Activated T-cell treated with anti-CD3 and anti-CD28 coated beads for 48 hours (primary cell): Measurements from ENCODE around the gene ITGB5.
"Not testable (repeated sequence)": the region's sequence is repeated elsewhere in the genome, so short reads cannot be mapped to it uniquely, and the experiment has no call there.

ENCODE experiments used
- DNase-seq: peaks from one replicate; pipeline ENCODE4 v3.0.0-alpha.2; 2020; ENCODE audit warnings: low read depth

The ITGB5 gene

DNA sequence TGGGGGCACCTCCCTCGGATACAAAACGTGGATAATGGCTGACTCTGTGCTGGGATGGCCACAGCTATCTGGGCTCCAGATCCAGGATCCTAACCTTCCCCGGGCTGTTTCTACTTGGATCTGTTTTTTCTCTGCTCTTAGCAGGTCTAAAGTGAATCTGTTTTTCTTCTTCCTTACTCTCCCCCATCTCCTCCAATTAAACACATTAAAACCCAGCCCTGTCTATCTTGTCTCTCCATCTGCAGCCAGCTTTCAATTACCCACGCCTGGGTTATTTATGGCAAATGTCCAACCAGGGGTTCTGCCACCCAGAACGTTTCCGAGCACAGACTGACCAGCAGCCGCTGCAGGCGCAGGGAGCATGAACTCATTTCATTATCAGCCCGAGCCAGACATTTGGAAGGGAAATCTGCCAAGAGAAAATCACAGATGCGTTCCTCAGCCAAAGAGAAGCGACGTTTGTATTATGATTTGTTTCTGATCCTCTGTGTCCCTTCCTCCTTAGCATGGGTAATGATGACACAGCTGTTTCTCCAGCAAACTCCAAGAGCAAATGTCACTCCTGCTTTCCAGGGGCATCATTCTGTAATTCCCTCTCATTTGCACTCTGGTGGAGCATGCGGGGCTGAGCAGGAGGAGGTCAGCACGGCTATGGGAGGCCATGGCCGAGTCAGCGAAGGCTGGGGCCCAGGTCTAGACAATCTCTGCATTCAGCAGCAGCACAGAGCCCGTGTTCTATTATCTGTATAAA is 114.9 kb downstream of the ITGB5 start:
- no peak for DNase-seq

DNA sequence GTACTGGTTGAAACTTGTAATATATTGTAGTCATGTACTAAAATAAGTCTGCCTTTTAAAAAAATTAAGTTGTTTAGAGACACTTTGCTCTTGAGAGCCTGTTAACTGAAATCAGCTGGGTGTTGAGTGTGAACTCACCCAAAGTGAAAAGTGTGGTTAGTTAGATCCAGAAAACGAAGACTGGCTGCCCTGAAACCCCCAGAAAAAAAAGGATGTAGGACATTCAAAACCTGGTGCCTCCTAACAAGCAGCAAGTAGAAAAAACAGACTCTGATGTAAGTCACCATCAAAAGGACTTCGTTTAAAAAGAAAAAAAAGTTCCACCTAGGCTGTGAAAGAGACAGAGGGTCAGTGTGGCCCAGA is 116.1 kb downstream of the ITGB5 start:
- no peak for DNase-seq

DNA sequence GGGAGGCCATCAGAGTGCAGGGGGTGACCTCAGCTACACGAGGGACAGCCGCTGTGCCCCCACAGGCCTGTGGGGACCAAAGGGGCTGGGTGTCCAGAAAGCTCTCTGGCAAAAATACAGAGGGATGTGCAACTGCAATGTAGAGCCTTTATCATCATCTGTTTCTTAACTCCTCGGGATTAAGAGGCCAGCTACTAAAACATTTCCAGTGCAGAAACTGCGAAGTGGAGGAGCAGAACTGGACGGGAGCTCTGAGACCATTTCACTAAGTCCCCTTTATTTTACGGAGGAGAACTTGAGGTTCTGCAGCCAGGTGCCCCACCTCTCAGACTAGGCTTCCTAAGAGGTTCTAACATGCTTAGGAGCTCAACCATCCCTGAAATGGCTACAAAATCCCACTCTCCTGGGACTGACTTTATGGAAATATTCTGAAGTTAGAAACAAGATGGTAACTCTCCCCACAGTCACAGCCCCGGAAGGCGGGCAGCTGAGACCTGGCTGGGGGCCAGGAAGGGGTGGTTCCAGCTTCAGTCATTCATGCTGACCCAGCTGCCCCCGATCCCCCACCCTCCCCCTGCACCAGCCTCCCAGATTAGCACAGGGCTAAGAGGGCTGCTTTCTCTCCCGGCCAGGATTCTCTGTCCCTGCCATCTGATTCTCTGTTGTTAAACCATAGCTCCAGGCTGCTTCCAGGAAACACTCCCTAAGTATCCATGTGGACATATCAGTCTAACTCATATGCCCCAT is 116.7 kb downstream of the ITGB5 start:
- DNase-seq: no peak

DNA sequence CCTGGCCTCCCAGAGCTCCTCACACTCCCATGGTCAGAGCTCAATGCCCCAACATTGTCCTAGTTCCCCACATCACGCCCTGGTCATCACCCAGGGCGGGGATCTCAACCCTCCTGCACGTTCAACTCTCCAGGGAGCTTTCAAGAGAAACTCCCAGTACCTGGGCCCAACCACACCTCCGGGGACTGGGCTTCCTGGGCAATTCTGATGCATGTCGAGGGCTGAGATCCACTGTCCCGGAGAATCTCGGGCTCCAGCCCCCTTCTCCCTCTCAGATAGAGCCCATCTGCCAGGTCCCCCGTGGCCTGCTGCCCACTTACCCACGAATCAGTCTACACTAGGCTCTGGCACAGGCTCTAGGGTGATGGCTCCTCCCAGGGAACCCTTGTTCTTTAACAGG is 117.7 kb downstream of the ITGB5 start:
- no peak for DNase-seq

DNA sequence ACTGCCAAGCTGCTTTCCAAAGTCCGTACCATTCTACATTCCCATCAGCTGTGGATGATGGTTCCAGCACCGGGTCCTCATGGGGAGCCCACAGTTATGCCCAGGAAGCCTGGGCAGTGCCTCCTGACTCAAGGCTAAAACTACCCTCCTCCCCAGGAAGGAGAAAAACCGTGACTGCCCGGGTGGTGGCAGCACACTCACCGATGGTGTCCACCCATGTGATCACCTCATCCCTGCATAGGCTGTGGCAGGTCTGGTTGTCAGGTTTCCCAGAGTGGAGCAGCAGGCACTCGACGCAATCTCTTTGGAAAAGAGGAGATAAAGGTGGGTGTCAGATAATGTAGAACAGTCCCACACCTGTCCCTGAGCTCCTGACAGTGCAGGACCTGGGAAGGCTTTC is 118.4 kb downstream of the ITGB5 start:
- DNase-seq: peak; percentile 13

DNA sequence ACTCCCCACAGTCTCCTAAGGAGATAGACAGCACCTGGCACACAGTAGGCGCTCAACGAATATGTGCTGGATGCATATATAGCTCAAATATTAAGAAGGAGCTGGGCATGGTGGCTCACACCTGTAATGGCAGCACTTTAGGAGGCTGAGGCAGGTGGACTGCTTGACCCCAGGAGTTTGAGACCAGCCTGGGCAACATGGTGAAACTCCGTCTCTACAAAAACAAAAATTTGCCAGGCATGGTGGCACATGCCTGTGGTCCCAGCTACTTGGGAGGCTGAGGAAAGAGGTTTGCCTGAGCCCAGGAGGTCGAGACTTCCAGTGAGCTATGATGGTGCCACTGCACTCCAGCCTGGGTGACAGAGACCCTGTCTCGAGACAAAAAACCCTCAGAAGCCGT is 119.5 kb downstream of the ITGB5 start:
- no peak for DNase-seq

DNA sequence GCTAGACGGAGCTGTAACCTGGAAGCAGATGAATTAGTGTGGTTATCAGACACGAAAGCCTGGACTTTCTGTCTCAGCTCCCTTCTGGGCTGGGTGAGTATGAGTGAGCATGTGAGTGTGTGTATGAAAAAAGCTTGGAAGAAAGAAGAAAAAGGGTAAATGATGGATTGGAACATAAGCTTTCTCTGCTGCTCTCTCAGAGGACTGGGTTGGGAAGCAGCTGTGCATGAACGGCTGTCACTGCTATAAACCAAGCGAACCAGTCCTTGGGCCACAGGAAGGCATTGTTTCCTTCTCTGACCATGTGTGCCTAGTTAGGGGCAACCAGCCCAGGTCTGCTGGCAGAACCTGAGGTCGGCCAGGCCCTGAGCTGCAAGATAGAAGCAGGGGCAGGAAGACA is 119.9 kb downstream of the ITGB5 start:
- no peak for DNase-seq

DNA sequence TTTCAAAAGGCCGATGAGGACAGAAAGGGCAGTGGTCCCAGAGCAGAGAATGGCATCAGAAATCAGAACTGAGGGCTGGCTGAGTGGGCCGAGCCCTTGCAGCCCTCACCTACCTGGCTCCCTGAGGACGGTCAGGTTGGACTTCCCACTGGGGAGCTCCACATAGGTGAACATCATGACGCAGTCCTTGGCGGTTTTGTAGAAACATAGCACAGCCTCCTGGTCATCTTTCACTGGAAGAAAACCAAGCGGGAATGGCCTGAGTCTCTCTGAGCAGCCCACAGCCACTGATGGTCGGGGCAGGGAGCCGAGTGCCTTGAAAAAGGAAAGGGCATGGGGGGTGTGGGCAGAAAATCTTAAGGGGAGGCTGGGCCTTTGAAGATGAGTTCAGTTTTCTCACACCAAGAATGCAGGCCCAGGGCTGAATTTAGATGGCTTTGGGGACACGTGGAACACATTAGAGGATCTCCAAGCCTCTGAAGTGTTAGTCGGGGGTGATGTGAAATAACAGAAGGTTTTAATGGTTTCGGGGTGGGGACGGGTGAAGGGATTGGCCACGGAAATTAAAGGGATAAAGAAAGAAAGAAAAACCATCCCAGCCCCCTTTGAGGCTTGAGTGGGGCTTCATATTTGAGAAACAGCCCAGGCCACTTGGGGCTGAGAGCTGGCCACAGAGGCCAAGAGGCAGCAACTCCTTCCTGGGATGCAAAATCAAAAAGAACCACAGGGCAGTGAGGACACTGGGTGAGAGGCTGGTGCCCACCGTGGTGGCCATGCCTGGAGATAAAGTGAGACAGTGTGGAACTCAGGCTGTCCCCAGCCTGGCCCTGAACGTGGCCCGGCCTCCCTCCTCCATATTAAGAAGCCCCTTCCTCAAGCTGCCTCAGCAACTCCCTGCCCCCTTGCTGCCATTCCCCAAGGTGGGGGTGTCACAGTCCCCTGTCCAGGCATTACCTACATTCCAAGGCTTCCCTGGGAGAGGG is 120.8 kb downstream of the ITGB5 start:
- DNase-seq: no peak

DNA sequence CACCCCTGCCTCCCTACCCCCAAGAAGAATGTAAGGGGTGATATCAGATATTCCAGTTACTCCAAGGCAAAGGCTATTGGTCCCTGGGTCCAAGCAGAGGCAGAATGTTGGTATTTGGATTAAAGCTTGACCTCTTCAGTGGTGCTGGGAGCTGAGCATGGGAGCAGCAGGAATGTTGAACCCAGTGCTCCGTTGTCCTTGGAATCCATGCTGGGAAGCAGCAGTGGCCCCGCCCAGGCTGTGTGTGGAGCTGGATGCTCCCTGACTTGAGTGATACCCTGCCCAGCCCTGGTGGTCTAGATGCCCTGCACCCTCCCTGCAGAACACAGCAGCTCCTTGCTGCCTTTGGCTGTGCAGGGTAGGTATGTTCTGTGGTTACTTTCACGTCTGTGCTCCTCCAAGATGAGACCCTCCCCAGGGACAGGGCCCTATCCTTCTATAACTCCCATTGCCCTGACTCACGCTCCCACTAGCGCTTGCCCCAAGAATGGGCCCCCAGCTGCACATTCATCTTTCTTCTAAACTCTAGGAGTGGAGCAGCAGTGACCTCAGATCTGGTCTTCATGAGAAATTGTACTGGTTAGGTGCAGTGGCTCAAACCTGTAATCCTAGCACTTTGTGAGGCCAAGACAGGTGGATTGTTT is 121.8 kb downstream of the ITGB5 start:
- no peak for DNase-seq

DNA sequence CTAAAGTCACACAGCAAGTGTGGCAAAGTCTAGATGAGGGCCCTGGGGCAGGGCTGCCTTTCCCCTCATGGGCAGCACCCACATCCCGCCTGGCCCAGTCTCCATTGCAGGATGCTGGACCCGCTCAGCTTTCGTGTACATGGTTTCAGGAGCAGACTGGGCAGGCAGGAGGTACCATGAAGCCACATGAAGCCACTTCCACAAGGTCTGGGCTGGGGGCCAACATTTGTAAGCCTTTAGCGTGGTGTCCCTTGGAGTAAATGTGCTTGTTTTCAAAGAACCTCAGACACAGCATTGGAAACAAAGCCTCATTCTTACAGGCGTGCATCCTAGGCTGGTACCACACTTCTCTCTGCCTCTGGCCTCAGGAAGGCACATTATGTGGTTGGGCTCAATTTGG is 122.4 kb downstream of the ITGB5 start:
- DNase-seq: no peak

DNA sequence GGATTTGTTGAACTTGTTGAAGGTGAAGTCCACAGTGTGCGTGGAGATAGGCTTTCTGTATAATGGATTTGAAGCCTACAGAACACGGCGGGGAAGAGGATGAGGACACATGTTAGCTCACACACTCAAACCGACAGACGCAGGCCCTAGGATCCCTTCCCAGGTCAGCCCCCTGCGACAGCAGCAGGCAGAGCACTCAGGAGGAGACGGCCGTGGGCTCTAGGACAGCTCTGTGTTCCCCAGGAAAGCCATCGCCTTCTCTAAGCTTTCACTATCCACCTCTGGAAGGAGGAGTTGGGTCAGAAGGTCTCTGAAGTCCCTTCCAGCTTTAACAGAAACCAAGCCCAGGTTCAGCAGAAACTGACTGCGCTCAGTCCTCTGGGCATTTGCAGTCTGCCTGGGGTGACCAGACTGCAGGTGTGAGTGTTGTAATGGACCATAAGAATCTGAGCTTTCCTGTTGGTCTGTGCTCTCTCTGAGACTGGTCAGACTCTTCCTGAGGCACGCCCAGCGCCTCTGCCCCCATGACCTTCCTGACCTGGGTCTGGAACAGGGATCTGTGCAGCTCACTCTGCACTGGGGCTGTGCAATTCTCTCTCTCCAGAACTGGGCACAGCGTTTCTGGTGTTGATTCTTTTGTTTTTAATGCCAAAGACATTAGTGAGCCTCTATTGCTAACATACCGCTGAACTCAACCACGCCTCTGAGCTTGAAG is 123.4 kb downstream of the ITGB5 start:
- DNase-seq: no peak

DNA sequence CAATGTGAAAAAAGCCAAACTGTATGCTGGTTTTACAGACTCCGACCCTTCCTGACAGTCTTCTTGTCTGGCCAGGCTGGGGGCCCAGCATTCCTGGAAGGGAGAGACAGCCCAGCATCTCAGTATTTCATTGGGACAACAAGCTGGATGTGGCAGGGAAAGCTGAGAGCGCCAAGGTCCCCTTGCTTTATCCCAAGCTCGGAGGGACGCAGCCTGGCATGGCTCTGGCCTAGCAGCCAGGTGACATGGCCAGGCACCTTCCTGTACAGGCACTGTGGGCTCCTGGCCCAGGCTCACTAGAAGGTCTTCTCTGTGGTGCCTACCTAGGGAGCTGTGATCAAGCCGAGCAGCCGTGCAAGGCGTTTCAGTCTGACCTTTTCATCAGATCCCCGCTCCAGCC is 124.0 kb downstream of the ITGB5 start:
- DNase-seq: no peak

DNA sequence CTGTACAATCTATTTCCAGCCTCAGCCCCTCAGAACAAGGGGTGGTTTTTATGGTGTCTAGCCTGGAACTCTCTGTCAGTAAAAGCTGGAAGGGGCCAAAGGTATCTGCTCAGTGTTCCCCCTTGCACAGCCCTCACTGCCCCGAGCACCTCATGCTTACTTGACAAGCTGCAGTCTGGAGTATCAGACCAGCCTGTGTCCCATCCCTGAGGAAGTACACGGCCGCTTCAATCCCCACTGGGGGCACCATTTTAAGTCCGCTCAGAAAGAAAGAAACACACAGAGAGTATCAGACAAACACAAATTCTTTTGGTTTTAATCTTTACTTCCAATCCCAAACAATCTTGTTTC is 124.5 kb downstream of the ITGB5 start:
- no peak for DNase-seq

DNA sequence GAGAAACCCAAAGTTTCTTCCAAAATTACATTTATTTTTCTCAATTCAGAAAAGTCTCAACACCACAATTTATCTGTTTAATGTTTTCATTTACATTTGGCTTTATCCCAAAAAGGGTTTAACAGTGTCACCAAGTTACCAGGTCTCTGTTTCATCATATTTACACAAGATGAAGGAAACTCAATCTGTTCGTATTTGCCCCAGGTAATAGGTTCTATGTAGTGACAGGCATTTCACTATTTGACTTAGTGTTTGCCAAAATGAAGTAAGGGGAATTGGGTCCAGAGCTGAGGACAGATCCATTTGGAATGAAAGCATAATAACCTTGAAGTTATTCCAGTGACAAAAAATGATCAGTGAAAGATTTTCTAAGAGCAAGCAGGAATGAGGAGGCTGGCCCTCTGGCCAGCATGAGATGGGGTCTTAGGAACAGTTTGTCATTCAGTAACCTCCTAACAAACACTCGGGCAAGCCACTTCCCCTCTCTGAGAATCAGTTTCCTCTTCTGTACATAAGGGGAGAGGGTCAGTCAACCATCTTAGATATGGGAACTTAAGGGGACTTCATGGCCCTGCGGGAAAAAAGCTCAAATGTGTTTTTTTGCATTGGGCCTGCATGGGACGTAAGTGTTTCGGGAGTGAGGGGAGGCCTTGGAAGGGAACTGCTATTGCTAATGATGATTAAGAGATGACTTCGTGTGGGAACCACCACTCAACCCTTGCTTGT is 125.1 kb downstream of the ITGB5 start:
- DNase-seq: no peak

DNA sequence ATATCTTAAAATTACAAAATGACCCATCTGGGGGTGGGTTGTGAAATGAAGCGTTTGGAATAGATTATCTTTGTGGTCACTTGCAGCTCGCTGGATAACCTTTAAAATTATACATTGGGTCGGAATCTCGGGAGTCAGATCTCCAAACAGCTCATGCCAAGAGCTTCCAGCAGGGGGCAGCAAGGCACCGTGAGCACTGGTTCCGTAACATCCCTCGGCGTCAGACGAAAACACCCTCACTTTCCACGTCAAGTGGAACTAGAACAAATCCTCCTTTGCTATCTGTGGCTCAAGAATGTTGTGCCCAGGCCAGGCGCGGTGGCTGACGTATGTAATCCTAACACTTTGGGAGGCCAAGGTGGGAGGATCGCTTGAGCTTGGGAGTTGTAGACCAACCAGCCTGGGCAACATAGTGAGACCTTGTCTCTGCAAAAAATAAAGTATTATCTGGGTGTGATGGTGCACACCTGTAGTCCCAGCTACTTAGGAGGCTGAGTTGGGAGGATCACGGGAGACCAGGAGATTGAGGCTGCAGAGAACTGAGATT is 125.8 kb downstream of the ITGB5 start:
- DNase-seq: peak; percentile 63

DNA sequence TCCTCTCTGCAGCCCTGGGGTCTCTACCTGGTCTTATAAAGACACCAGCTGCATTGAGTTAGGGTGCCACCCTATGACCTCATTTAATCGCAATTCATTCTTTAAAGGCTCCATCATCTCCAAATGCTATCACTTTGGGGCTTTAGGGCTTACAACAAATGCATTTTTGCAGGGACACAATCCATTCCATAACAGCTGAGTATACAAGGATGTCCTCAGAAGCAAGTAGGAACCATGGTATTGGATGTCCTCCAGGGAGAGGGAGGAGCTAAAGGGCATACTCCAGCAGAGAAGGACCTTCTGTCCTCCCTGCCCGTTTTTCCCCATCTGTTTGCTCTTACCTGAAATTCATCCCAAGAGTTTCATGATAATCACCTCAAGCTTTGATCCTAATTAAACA is 126.6 kb downstream of the ITGB5 start:
- no peak for DNase-seq

DNA sequence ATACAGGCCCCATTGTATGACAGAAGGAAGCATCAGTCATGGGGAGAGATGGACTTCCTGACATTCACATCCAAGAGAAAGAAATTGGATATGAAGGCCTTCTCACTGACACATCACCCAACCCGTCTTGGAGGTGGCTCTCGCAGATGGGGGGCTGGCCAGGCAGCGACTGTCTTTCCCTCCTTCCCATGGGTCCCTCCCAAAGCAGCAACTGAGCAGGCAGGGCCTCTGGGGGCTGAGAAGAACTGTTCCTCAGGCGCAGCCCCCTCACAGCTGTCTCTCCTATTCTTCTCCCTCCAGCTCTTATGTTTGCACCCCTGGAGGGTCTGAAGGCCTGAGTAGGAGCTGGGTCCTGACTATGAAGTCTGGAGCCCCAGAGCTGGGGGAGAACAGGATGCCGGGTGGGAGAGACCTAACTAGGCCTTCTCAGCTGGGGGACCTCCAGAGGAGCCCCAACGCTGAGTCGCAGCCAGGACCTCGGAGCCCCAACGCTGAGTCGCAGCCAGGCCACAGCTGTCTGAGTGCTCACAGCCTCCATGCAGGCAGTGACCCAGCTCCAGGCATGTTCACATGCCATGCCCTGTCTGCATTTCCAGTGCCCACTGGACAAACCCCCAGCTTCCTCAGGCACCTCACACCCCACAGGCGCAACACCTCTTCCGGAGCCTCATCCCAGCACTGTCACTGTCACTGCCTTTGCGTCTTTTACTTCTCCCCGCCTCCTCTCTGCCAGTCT is 127.3 kb downstream of the ITGB5 start:
- no peak for DNase-seq

DNA sequence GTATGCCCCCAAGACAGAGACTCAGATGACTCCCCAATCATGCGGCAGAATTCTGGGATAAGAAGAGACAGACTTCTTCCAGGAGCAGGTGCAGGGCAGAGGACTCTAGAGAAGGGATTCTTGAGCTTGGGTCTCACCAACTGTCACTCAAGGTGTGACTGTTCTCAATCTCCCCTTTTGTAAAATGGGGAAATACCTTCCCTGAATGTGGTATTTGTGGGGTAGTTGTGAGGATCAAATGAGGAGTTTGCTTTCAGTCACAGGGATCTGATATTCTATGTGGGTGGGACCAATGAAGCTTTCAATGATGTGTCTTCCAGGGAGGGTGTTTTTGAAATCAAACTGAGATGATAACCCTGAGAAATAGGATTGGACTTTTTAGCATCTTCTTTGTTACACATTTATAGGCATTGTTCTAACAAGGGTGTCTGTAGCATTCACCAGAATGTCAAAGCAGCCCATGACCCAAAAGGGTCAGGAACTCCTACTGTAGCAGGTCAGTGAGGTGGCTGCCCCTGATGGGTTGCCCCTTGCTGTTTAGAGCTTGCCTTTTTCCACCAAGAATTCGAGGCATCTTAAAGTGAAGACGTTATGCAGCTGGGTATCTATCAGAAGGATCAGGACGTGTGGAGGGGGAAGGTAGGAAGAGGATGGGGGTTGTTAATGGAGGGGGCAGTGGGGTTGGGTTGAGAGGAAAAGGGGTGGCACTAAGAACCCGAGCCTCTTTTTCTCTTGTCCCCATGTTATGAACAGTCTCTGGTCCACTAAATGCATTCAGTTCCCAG is 128.1 kb downstream of the ITGB5 start:
- no peak for DNase-seq

DNA sequence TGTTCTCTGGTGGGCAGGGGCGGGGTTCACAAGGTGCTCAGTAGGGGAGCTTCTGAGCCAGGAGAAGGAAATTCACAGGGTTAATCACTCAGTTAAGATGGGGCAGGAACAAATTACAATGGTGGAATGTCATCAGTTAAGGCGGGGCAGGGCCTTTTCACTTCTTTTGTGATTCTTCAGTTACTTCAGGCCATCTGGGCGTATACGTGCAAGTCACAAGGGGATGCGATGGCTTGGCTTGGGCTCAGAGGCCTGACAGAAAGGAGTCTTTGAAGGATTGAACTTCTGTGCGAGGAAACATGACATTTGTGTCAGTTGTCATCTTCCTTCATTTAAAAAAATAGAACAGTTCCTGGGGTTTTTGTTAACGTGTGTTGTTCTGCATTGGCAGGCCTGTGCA is 129.2 kb downstream of the ITGB5 start:
- DNase-seq: not testable (repeated sequence)
